Prostate gland (tissue), 2 donors: Measurements from ENCODE around the gene ACTC1. TPM values are rescaled to one million over a fixed set of nuclear protein-coding genes. Genes with fewer than 3 reads are reported as not detected.
A peak's percentile ranks its signal among the peaks of the same experiment; 100 is the strongest.

Source experiments
- DNase-seq: peaks from one replicate; pipeline ENCODE4 v3.0.0-alpha.2; 2019; ENCODE audit warnings: low spot score
- H3K27ac ChIP-seq, 2 donors: fragments of 200-600 bp; sonication (generic); 2 replicates each; pipeline ENCODE4 v1.5.1; 2017 to 2019
- H3K27me3 ChIP-seq: fragments of 200-600 bp; sonication (generic); replicated peaks from 2 replicates; pipeline ENCODE4 v1.5.1; 2019; ENCODE audit not compliant: insufficient read depth
- H3K36me3 ChIP-seq, 2 donors: fragments of 200-600 bp; sonication (generic); 1 replicate in 1 of 2; 2 replicates in 1 of 2; pipeline versions ENCODE4 v1.5.1 to v1.8.1; 2017 to 2019
- H3K4me1 ChIP-seq: fragments of 200-600 bp; sonication (generic); replicated peaks from 2 replicates; pipeline ENCODE4 v1.5.1; 2019
- H3K4me3 ChIP-seq, 2 donors: fragments of 200-600 bp; sonication (generic); 2 replicates each; pipeline ENCODE4 v1.5.1; 2017 to 2019
- H3K9me3 ChIP-seq: fragments of 200-600 bp; sonication (generic); 2 replicates; pipeline ENCODE4 v1.5.1; 2017
- CTCF ChIP-seq, 4 experiments: fragments of 200-600 bp in 2 of 4; fragments of 450-650 bp in 2 of 4; sonication (generic) in 2 of 4; IDR thresholded peaks; 1 replicate in 3 of 4; 2 replicates in 1 of 4; pipeline ENCODE4 v1.5.1; 2016 to 2019; ENCODE audit warnings: antibody characterized with exemption in 4 of 4, mild to moderate bottlenecking in 2 of 4, moderate library complexity in 2 of 4
- POLR2A ChIP-seq: fragments of 450-650 bp; IDR thresholded peaks from one replicate; pipeline ENCODE4 v1.6.1; 2016; ENCODE audit warnings: antibody characterized with exemption, mild to moderate bottlenecking
- POLR2AphosphoS5 ChIP-seq: sonication (generic); formaldehyde crosslinking; IDR thresholded peaks from one replicate; pipeline ENCODE4 v1.6.1; 2017; ENCODE audit warnings: antibody characterized with exemption
- WGBS: methylation state at CpG from one replicate; pipeline ENCODE4 v1.1.5; 2018; 5-methylcytosine and 5-hydroxymethylcytosine counted together
- intact Hi-C: fragments of 100-400 bp; cut with DNase I; formaldehyde crosslinking; loops from one replicate; pipeline ENCODE4 v1.14.2; 2022
- total RNA-seq, 2 donors: library from RNA; depleted of rRNA; stranded (reverse); fragments of >200 nt; gene quantifications; one replicate each; pipeline ENCODE4 v1.1.0, GENCODE V29; 2016

The ACTC1 gene
- total RNA-seq = 10 to 100 TPM in 1 of 2 donors, 1 to 10 TPM in 1; 9.6 to 21.5 TPM

DNA sequence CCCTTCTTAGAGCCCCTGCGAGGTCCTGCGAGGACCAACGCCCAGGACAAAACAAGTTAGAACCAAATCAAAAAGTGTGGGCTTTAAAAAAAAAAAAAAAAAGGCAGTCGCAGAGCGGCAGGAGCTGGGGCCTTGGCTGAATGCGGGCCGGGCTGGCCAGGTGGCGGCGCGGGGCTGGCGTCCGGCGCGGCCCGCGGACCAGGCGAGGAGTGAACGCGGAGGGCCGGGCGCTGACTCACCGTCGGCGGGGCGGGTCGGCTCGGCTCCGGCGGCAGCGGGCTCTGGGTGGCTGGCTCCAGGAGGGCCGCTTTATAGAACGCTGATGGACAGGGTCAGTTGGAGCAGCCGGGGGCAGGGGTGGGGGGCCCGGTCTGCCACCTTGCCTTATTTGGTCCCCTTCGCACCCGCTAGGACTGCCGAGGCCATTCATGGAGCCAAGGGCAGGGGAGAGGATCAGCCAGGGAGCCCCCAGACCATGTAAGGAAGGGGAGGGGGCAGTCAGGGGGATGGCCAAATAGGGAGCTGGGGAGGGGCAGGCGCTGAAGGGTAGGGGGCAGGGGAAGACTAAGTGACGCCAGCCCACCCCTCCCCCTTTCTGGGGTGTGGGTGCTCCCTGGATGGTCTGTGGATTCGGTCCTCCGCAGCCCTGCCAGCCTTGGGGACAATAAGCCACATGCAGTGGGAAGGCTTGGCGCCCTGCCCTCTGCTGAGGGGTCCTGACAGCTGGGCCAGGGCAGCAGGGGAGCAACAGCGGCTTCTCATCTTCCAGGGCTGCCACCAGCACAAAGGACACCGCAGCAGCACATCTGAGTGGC, at the start of gene ACTC1:
TSS of gene ACTC1 (minus strand) at position 283 of the 815 bp plus-strand sequence. CDS start 741 bp downstream, outside the sequence.
- no peak for DNase-seq
- intact Hi-C loops = no loop called here
- 12% methylated on average over 44 of the region's 44 CpGs for WGBS
- Histone ChIP-seq H3K27me3 (peaks cover 10% of the 10 kb centered on the region), H3K36me3 (no peaks in the 10 kb centered on the region), H3K27ac (no peak within 1 kb of the TSS), H3K4me3 (peak within 1 kb of the TSS in 1 of 2 donors; percentile 3), H3K9me3 (no peaks in the 10 kb centered on the region), H3K4me1 (no peaks in the 10 kb centered on the region)
- TF ChIP-seq POLR2A (no peak), POLR2AphosphoS5 (no peak), CTCF (IDR thresholded peaks at IDR 0.05) (no peak)

DNA sequence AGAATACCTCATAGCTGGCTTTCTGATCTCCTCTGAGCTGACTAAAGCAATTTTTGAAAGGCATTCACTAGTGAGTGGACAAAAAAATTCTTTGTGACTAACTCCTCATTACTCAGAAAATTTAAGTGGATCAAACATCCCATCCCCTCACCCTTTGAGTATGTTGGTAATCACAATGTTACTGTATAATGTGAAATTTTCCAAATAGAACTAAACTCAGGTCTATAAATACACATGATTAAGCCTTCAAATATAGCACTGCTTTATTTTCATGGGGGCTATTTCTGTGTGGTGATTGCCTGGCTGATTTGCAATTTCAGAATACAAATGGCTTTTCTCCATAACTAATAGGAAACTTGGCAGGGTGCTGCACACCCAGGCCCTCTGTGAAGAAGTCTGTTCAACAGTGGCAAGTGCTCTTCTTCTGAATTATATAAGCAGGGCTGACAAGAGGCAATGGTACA, 45.9 kb upstream of the ACTC1 start:
- intact Hi-C loops = no loop called here
- H3K27ac ChIP-seq = no peak overlapping the region

GRCh38 chr15:34838282-34838681, 42.9 kb upstream of the ACTC1 start:
- no peak for DNase-seq
- Histone ChIP-seq H3K27ac (no peak overlapping the region), H3K27me3 (peaks cover 4% of the 10 kb centered on the region), H3K9me3 (no peaks in the 10 kb centered on the region), H3K4me1 (no peaks in the 10 kb centered on the region), H3K4me3 (no peak overlapping the region), H3K36me3 (no peaks in the 10 kb centered on the region)
- TF ChIP-seq POLR2AphosphoS5 (no peak), CTCF (IDR thresholded peaks at IDR 0.05) (no peak), POLR2A (no peak)
- 96% methylated on average over 3 of the region's 3 CpGs for WGBS
- intact Hi-C loops = no loop called here

More for the DNA sequence above, 45.9 kb upstream of the ACTC1 start:
- H3K4me1 ChIP-seq = no peaks in the 10 kb centered on the region
- no peaks in the 10 kb centered on the region for H3K9me3 ChIP-seq
- no peak for DNase-seq
- no peak for TF ChIP-seq POLR2AphosphoS5
- H3K4me3 ChIP-seq = no peak overlapping the region
- H3K36me3 ChIP-seq = no peaks in the 10 kb centered on the region
- peaks cover 4% of the 10 kb centered on the region for H3K27me3 ChIP-seq

DNA sequence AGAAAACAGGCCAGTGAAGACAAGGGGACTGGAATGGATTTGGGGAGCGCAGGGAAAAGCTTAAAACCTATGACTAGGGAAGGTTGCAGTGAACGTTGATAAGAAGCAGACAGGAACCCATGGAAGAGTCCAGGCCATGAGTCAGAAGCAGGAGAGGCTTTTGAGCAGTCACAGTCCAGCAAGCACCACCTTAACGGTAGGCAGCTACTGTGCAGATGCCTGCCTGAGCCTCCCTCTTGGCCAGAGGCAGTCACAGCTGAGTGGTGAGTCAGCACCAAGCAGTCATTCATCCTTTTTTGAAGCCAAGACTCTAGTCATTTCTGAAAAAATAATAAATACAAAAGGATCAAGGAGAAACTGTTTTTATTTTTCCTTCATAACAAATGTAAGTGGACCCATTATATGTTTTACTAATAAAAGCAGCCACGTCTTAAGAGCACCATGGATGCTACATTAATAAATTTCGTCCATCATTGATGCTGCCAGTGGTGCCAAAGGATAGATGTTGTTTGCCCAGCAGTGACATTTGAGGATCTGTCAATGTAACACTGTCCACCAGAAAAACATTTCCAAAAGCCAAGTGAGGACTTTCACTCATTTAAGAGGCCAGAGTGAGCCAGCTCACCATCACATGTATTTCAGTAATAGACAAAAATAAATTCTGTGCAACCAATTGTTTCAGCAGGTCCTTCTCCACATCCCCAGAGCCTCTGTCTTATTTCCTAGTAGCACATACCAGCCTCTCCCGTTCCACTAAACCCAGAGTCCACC, 42.1 kb upstream of the ACTC1 start:
- intact Hi-C loops = no loop called here
- Histone ChIP-seq H3K36me3 (no peaks in the 10 kb centered on the region), H3K9me3 (no peaks in the 10 kb centered on the region), H3K4me3 (no peak overlapping the region), H3K27ac (no peak overlapping the region), H3K4me1 (no peaks in the 10 kb centered on the region), H3K27me3 (peaks cover 4% of the 10 kb centered on the region)
- no peak for TF ChIP-seq POLR2AphosphoS5
- no peak for TF ChIP-seq CTCF (IDR thresholded peaks at IDR 0.05)
- no peak for TF ChIP-seq POLR2A
- WGBS = 72% methylated on average over 6 of the region's 6 CpGs
- no peak for DNase-seq

DNA sequence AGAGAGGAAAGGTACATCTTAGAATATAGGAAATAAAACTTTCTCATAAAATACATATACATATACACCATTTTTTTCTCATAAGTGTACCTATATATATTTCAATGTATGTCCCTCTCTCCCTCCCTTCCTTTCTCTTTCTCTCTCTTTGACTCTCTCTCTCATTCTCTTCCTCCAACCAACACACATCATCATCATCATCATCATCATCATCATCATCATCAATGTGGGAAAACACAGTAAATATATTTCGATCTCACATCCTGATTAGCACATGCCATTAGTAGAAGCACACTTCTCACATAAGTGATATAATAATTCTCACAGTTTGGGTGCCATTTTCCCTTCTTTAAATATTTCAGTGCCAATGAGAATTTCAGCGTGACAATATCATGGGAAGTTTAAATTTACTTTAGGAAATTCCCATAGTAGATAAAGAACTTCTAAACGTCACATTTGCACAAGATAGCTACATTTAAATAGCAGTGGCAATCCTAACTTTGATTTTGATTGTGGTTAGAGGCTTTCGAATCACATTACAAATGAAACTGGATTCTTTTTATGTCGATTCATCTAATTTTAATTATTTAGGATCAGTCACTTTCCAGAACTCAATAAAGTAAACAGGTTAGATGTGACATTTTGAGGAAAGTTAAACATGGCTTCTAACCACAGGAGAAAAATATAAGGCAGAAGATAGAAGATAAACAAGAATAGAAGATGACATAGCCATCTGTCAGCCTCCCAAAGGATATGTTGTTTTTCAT, 33.0 kb upstream of the ACTC1 start:
- H3K4me1 ChIP-seq = no peaks in the 10 kb centered on the region
- whole genome bisulfite sequencing = 79% methylated on average over 5 of the region's 5 CpGs
- no peaks in the 10 kb centered on the region for H3K27me3 ChIP-seq
- H3K27ac ChIP-seq = no peak overlapping the region
- DNase-seq = no peak
- intact Hi-C loops = no loop called here
- H3K9me3 ChIP-seq = no peaks in the 10 kb centered on the region
- H3K36me3 ChIP-seq = no peaks in the 10 kb centered on the region
- no peak overlapping the region for H3K4me3 ChIP-seq
- TF ChIP-seq CTCF (IDR thresholded peaks at IDR 0.05) (no peak), POLR2A (no peak), POLR2AphosphoS5 (no peak)
